Measurements from ENCODE around the gene CCPG1.
"Not testable (repeated sequence)": the region's sequence is repeated elsewhere in the genome, so short reads cannot be mapped to it uniquely, and the experiment has no call there.

CCPG1 gene, protein sequence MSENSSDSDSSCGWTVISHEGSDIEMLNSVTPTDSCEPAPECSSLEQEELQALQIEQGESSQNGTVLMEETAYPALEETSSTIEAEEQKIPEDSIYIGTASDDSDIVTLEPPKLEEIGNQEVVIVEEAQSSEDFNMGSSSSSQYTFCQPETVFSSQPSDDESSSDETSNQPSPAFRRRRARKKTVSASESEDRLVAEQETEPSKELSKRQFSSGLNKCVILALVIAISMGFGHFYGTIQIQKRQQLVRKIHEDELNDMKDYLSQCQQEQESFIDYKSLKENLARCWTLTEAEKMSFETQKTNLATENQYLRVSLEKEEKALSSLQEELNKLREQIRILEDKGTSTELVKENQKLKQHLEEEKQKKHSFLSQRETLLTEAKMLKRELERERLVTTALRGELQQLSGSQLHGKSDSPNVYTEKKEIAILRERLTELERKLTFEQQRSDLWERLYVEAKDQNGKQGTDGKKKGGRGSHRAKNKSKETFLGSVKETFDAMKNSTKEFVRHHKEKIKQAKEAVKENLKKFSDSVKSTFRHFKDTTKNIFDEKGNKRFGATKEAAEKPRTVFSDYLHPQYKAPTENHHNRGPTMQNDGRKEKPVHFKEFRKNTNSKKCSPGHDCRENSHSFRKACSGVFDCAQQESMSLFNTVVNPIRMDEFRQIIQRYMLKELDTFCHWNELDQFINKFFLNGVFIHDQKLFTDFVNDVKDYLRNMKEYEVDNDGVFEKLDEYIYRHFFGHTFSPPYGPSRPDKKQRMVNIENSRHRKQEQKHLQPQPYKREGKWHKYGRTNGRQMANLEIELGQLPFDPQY

DNA sequence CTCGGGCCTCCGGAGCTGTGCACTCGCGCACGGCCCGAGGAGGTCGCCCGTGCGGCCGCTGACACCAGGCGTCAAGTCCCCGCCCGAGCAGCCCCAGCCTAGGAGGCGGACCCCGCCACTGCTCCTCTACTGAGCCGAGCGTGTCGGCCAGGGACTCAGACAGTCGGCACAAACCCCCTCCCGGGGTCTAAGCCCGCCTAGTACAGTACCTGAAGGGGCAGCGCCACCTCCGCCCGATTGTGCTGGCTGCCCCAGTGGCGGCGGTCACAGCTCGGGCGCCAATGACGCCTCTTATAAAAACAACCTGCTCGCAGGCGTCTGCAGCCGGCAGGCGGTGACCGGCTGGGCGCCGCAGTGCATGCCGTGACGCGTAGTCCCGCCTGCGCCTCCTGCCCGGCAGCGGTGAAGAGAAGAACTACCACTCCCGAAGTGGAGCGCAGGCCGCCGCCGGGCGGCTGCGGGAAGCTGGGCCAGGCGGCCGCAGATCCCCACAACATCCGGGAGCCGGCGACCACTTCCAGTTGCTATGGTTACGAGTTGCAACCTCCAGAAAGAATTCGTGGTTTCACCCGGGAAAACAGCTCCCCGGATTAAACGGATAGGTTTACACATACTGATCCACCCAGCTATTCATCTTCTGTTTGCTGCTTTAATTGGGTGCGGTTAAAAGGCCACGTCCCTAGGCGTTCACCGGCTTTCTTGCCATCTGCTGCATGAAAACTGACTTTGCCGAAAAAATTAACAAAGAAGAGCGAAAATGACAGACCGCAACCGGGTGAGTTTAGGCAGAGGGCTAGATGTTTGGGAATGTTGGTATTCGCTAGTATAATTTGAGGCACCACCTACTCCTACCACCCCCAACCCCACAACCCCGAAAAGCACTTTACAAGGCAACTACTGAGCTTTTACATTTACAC, at the start of gene CCPG1, which contains the start of gene PIERCE2:
CCPG1 (minus strand) TSS at position 348 of the 917 bp plus-strand sequence. CDS start 18,935 bp downstream, outside the sequence.
PIERCE2 (plus strand) TSS at position 484 of the 917 bp plus-strand sequence; CDS start at position 758, 274 bp downstream.
- DNase-seq (ENCODE audit: extremely low read depth, low read depth): peak; percentile 86
- TF ChIP-seq, protein P1, sequence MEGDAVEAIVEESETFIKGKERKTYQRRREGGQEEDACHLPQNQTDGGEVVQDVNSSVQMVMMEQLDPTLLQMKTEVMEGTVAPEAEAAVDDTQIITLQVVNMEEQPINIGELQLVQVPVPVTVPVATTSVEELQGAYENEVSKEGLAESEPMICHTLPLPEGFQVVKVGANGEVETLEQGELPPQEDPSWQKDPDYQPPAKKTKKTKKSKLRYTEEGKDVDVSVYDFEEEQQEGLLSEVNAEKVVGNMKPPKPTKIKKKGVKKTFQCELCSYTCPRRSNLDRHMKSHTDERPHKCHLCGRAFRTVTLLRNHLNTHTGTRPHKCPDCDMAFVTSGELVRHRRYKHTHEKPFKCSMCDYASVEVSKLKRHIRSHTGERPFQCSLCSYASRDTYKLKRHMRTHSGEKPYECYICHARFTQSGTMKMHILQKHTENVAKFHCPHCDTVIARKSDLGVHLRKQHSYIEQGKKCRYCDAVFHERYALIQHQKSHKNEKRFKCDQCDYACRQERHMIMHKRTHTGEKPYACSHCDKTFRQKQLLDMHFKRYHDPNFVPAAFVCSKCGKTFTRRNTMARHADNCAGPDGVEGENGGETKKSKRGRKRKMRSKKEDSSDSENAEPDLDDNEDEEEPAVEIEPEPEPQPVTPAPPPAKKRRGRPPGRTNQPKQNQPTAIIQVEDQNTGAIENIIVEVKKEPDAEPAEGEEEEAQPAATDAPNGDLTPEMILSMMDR (IDR thresholded peaks at IDR 0.05; ENCODE audit: low read depth, low read length): peak; percentile 65

DNA sequence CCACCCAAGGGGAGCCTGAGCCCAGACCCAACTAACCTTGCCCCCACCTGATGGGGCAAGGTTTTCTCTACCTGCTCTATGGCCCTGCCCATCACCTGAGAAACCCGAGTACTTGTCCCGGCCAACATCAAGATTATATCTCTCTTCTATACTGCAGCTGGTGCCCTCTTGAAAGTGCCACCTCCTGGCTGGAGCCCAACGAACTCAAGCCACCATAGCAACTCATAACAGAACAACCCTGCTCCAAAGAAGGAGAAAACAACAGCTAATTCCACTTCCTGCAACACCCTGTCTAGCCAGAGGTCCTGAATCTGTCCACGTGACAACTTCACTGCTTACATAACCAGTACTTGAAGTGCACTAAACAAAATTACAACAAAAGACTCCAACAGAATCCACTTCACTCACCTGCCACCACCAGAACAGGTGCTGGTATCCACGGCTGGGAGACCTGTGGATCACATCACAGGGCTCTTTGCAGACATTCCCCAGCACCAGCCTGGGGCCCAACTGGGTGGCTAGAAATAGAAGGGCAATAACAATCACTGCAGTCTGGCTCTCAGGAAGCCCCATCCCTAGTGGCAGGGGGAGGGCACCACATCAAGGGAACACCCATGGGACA, 49.4 kb upstream of the CCPG1 start:
- no peak for DNase-seq (ENCODE audit: extremely low read depth, low read depth)

DNA sequence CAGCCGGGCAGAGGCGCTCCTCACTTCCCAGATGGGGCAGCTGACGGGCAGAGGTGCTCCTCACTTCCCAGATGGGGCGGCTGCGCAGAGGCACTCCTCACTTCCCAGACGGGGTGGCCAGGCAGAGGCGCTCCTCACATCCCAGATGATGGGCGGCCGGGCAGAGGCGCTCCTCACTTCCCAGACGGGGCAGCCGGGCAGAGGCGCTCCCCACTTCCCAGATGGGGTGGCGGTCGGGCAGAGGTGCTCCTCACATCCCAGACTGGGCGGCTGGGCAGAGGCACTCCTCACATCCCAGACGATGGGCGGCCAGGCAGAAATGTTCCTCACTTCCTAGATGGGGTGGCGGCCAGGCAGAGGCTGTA, 38.9 kb upstream of the CCPG1 start:
- DNase-seq (ENCODE audit: extremely low read depth, low read depth): not testable (repeated sequence)

More for the DNA sequence above, 49.4 kb upstream of the CCPG1 start:
- TF ChIP-seq, protein P1 (IDR thresholded peaks at IDR 0.05; ENCODE audit: low read depth, low read length): no peak

DNA sequence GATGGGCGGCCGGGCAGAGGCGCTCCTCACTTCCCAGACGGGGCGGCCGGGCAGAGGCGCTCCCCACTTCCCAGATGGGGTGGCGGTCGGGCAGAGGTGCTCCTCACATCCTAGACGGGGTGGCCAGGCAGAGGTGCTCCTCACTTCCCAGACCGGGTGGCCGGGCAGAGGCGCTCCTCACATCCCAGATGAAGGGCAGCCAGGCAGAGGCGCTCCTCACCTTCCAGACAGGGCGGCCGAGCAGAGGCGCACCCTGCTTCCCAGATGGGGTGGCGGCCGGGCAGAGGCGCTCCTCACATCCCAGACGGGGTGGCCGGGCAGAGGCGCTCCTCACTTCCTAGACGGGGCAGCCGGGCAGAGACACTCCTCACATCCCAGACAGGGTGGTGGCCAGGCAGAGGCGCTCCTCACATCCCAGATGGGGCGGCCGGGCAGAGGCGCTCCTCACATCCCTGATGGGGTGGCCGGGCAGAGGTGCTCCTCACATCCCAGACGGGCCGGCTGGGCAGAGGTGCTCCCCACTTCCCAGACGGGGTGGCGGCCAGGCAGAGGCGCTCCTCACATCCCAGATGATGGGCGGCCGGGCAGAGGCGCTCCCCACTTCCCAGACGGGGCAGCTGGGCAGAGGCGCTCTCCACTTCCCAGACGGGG, 38.3 kb upstream of the CCPG1 start:
- DNase-seq (ENCODE audit: extremely low read depth, low read depth): not testable (repeated sequence)

DNA sequence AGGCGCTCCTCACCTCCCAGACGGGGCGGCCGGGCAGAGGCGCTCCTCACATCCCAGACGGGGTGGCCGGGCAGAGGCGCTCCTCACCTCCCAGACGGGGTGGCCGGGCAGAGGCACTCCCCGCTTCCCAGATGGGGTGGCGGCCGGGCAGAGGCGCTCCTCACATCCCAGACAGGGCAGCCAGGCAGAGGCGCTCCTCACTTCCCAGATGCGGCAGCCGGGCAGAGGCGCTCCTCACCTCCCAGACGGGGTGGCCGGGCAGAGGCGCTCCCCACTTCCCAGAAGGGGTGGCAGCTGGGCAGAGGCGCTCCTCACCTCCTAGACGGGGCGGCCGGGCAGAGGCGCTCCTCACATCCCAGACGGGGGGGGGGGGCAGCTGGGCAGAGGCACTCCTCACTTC, 37.8 kb upstream of the CCPG1 start:
- DNase-seq (ENCODE audit: extremely low read depth, low read depth): not testable (repeated sequence)

DNA sequence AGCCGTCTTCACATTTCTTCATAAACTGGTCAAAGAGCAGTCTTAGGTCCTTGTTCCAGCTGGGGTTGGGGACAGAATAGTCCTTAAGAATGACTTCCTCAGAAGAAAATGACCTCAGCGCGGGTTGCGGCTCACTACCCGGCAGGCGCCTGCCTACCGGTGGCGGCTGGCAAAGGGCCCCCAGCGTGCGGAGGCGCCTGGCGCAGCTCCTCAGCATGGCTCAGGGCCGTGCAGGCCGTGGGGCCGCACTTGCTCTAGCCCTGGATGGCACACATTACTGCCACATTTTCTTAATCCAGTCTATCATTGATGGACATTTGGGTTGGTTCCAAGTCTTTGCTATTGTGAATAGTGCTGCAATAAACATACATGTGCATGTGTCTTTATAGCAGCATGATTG, 35.0 kb upstream of the CCPG1 start:
- DNase-seq (ENCODE audit: extremely low read depth, low read depth): not testable (repeated sequence)

DNA sequence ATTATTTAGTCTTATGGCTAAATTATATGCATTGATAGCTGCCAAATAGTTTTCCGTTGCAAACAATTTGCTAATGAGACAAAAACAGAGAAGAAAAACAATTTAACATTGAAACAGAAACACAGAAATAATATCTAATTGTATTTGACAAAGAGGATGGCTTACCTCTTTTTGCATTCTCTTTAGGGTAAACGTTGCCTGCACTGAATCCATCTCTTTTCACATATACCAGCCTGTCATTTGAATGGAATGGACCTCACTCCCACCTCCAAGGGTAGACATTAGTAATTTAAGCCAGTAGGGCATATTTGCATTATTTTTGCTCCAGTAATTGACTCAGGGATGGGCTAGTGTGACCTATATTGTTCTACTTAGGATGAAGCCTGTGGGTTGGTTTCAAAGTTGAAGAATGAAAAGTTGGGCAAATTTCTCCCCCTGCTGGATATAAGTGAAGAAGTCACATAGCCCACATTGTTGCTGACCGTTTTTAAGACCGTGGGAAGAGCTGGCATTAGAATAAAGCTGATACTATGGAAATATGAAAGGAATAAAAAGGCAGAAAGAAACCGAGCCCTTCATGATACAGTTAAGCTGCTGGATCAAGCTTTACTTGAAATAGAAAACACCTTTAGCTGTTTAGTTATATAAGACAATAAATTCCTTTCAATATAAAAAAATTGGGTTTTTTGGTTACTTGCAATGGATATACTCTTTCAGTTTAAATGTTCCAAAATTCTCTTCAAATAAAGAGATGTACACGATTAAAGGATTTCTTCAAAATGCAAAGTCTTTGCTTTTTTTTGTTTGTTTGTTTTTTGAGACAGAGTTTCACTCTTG, 27.0 kb upstream of the CCPG1 start:
- peak; percentile 25 for DNase-seq (ENCODE audit: extremely low read depth, low read depth)
- TF ChIP-seq, protein P1 (IDR thresholded peaks at IDR 0.05; ENCODE audit: low read depth, low read length): peak; percentile 66

DNA sequence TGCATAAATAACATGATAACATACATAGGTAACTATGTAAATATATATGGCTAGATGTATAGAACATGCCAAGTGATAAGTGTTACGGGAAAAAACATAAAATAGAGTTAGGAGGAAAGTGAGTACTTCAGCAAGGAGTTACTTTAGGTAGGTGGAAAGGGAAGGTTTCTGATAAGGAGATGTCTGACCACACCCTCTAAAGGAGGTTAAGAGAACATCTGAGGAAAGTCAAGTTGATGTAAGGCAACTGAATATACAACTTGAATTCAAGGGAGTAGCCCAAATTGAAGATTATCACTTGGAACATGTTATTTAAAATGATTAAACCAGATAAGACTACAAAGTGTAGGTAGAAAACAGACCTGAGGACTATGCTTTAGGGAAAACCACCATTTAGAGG, 13.9 kb upstream of the CCPG1 start:
- no peak for DNase-seq (ENCODE audit: extremely low read depth, low read depth)
- TF ChIP-seq, protein P1 (IDR thresholded peaks at IDR 0.05; ENCODE audit: low read depth, low read length): no peak

All from AG09319 (cell line).